Left renal cortex interstitium (tissue), 4 donors: ENCODE measurements around the gene IL12A. TPM values are rescaled to one million over a fixed set of nuclear protein-coding genes. Genes with fewer than 3 reads are reported as not detected.

ENCODE experiments used
- DNase-seq, 4 donors: peaks; one replicate each; pipeline ENCODE4 v3.0.0-alpha.2; 2013; ENCODE audit warnings: low read depth in 4 of 4, low spot score in 2 of 4, missing footprints in 1 of 4
- polyA plus RNA-seq, 4 donors: library from polyadenylated mRNA; unstranded; fragments of 120-200 nt; gene quantifications; one replicate each; pipeline ENCODE4 v1.2.1, GENCODE V29; 2013; ENCODE audit not compliant: insufficient read length in 4 of 4

The IL12A gene
- polyA plus RNA-seq, 4 donors = 0.86 to 0.92 (median 0.89) TPM

- DNase-seq = no peak
These were observed 34.8 kb downstream of the IL12A start for GRCh38 chr3:160023476-160023875.

DNA sequence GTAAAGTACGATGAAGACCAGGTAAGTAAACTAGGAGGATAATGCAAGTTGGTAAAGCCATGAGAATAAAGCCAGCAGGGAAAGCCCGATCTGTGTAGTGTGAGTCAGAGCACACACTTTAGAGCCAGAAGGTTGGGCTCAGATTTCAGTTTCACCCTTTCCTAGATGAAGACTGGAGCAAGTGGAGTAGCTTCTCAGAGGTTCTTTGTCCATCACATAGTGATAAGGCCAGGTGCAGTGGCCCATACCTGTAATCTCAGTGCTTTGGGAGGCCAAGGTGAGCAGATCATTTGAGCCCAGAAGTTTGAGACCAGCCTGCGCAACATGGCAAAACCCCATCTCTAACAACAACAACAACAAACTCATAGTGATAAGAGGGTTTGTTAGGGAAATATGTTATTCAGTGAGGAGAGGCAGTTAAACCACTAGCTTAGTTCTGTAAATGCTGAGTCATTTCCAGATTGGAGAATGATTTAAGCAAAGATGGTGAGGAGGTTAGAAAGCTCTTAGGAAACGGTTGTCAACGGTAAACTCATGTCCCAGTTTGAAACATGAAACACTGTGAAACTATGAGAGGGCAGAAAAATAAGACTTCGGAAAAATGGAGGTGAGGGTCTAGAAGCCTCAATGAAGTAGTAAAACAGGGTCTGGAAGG lies 39.0 kb downstream of the IL12A start:
- DNase-seq = no peak

DNA sequence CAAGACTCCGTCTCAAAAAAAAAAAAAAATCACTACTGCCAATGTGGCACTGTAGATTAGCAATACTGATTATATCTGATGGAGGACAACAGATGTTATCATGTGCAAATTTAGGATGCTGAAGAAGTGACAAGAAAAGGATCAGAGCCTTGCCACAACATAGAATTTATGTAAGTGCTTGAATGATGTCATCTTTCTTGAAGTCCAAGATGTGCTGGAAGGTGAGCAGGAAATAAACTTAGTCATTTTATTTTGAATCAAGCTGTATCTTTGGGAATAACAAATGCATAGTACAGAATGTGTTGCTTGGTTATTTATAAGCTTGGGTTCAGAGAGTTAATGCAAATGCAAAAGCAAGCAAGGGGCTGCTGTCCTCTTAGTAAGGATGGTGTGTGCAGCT lies 47.1 kb downstream of the IL12A start:
- no peak for DNase-seq

DNA sequence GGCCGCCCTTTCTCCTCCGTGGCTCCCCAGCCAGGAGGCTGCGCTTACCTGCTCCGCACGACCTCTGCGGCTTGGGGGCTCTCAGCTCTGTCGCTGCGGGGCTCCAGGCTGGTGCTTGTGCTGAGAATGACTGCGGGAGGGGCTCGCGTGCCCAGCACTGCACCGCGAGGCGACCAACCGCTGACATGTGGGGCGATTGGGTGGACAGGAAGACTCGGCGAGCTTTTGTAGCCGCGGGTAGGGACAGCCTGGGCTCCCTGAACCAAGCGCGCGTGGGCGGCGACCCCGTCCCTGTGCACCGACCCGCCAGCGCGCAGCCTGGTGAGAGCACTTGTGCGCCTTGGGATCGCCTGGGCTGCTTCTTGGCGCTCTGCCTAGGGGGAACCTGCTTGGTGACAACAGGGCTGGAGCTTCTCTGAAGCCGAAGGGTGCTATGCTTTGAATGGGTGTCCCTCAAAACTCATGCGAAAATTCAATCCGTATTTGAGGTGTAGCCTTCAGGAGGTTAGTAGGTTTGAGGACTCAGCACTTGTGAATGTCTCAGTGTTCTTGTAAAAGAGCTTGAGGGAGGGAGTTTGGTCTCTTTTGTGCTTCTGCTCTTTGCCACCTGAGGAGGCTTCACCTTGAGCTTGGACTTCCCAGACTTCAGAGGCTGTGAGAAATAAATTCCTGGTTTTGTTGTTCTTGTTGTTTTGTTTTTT lies 50.4 kb downstream of the IL12A start:
- DNase-seq = peak in 2 of 4 donors; percentile 13 to 23

- DNase-seq = no peak
These were observed 51.5 kb downstream of the IL12A start for GRCh38 chr3:160040181-160040580.

GRCh38 chr3:160041465-160041864 lies 52.8 kb downstream of the IL12A start:
- no peak for DNase-seq

- DNase-seq = no peak
These were observed 55.5 kb downstream of the IL12A start for GRCh38 chr3:160044121-160044520.

Other genes with a start within 250 kb of the IL12A start
- gene SCHIP1, start 149.0 kb upstream of the IL12A start, polyA plus RNA-seq = 10 to 100 TPM; 43.8 to 52.2 (median 50.4) TPM
- under 1 TPM; 0.27 to 0.62 (median 0.36) TPM for gene C3orf80, start 236.6 kb downstream of the IL12A start, polyA plus RNA-seq